K562 (cell line): Measurements from ENCODE around the gene HLCS.

ENCODE experiments used
- HNRNPL ChIP-seq: fragments of 200-400 bp; formaldehyde crosslinking; IDR thresholded peaks from 2 replicates; pipeline ENCODE4 v1.6.1; 2017; ENCODE audit warnings: low read depth, mild to moderate bottlenecking, low read length
- YY1 ChIP-seq, 3 experiments: IDR thresholded peaks; 2 replicates each; pipeline ENCODE4 v1.6.1; 2011; ENCODE audit warnings: low read length in 2 of 3, mild to moderate bottlenecking in 2 of 3, moderate library complexity in 2 of 3, borderline replicate concordance in 1 of 3, control low read depth in 1 of 3, low read depth in 1 of 3; ENCODE audit not compliant: insufficient read depth in 3 of 3, insufficient replicate concordance in 2 of 3, control insufficient read depth in 1 of 3, insufficient read length in 1 of 3; ENCODE audit errors: extremely low read depth in 1 of 3
- TF ChIP-seq, protein P1 (sequence below): fragments of 450-650 bp; IDR thresholded peaks from 2 replicates; pipeline ENCODE4 v1.6.1; 2016; ENCODE audit warnings: mild to moderate bottlenecking, moderate library complexity

GRCh38 chr21:36721817-36722216 lies 244.7 kb downstream of the HLCS start:
- TF ChIP-seq, protein P1, sequence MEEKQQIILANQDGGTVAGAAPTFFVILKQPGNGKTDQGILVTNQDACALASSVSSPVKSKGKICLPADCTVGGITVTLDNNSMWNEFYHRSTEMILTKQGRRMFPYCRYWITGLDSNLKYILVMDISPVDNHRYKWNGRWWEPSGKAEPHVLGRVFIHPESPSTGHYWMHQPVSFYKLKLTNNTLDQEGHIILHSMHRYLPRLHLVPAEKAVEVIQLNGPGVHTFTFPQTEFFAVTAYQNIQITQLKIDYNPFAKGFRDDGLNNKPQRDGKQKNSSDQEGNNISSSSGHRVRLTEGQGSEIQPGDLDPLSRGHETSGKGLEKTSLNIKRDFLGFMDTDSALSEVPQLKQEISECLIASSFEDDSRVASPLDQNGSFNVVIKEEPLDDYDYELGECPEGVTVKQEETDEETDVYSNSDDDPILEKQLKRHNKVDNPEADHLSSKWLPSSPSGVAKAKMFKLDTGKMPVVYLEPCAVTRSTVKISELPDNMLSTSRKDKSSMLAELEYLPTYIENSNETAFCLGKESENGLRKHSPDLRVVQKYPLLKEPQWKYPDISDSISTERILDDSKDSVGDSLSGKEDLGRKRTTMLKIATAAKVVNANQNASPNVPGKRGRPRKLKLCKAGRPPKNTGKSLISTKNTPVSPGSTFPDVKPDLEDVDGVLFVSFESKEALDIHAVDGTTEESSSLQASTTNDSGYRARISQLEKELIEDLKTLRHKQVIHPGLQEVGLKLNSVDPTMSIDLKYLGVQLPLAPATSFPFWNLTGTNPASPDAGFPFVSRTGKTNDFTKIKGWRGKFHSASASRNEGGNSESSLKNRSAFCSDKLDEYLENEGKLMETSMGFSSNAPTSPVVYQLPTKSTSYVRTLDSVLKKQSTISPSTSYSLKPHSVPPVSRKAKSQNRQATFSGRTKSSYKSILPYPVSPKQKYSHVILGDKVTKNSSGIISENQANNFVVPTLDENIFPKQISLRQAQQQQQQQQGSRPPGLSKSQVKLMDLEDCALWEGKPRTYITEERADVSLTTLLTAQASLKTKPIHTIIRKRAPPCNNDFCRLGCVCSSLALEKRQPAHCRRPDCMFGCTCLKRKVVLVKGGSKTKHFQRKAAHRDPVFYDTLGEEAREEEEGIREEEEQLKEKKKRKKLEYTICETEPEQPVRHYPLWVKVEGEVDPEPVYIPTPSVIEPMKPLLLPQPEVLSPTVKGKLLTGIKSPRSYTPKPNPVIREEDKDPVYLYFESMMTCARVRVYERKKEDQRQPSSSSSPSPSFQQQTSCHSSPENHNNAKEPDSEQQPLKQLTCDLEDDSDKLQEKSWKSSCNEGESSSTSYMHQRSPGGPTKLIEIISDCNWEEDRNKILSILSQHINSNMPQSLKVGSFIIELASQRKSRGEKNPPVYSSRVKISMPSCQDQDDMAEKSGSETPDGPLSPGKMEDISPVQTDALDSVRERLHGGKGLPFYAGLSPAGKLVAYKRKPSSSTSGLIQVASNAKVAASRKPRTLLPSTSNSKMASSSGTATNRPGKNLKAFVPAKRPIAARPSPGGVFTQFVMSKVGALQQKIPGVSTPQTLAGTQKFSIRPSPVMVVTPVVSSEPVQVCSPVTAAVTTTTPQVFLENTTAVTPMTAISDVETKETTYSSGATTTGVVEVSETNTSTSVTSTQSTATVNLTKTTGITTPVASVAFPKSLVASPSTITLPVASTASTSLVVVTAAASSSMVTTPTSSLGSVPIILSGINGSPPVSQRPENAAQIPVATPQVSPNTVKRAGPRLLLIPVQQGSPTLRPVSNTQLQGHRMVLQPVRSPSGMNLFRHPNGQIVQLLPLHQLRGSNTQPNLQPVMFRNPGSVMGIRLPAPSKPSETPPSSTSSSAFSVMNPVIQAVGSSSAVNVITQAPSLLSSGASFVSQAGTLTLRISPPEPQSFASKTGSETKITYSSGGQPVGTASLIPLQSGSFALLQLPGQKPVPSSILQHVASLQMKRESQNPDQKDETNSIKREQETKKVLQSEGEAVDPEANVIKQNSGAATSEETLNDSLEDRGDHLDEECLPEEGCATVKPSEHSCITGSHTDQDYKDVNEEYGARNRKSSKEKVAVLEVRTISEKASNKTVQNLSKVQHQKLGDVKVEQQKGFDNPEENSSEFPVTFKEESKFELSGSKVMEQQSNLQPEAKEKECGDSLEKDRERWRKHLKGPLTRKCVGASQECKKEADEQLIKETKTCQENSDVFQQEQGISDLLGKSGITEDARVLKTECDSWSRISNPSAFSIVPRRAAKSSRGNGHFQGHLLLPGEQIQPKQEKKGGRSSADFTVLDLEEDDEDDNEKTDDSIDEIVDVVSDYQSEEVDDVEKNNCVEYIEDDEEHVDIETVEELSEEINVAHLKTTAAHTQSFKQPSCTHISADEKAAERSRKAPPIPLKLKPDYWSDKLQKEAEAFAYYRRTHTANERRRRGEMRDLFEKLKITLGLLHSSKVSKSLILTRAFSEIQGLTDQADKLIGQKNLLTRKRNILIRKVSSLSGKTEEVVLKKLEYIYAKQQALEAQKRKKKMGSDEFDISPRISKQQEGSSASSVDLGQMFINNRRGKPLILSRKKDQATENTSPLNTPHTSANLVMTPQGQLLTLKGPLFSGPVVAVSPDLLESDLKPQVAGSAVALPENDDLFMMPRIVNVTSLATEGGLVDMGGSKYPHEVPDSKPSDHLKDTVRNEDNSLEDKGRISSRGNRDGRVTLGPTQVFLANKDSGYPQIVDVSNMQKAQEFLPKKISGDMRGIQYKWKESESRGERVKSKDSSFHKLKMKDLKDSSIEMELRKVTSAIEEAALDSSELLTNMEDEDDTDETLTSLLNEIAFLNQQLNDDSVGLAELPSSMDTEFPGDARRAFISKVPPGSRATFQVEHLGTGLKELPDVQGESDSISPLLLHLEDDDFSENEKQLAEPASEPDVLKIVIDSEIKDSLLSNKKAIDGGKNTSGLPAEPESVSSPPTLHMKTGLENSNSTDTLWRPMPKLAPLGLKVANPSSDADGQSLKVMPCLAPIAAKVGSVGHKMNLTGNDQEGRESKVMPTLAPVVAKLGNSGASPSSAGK, result no peak
- TF ChIP-seq HNRNPL (no peak), YY1 (IDR thresholded peaks at IDR 0.05; ENCODE audit: borderline replicate concordance in 1 of 3, control insufficient read depth in 1 of 3, extremely low read depth in 1 of 3, insufficient read depth in 3 of 3, insufficient read length in 1 of 3, insufficient replicate concordance in 2 of 3, low read depth in 1 of 3, low read length in 2 of 3) (peak in 1 of 3 experiments; percentile 66)
